ENCODE measurements around the gene PRSS53. TPM values are rescaled to one million over a fixed set of nuclear protein-coding genes. Genes with fewer than 3 reads are reported as not detected.

PRSS53 gene
- total and polyA plus RNA-seq, 10 donors = 1.6 to 6.0 (median 2.5) TPM

- intact Hi-C loops (cut with DNase I; ENCODE audit: low total_unique reads) = no loop called here
- no peaks in the 10 kb centered on the region for H3K9me3 ChIP-seq
- peak overlapping the region in 5 of 8 donors; percentile 28 to 68 (median 63) for H3K27ac ChIP-seq
- WGBS, 5 donors = 54 to 80% (median 74%) methylated on average over 4 of the region's 4 CpGs
- H3K4me1 ChIP-seq = peaks cover 0 to 61% (median 23%) of the 10 kb centered on the region in 6 donors
- H3K4me3 ChIP-seq = peak overlapping the region in 1 of 8 donors; percentile 50
- no peaks in the 10 kb centered on the region for H3K27me3 ChIP-seq (replicated peaks in 1 of 7)
- TF ChIP-seq CTCF (IDR thresholded peaks at IDR 0.05 in 8 of 11, conservative IDR thresholded peaks at IDR 0.05 in 3 of 11) = no peak
- no peak for TF ChIP-seq POLR2A (IDR thresholded peaks at IDR 0.05)
- TF ChIP-seq POLR2AphosphoS5 (IDR thresholded peaks at IDR 0.05) = no peak
- no peak for DNase-seq
- peaks cover 0 to 42% (median 27%) of the 10 kb centered on the region in 6 donors for H3K36me3 ChIP-seq
Measured at GRCh38 chr16:31064882-31065461, 23.8 kb downstream of the PRSS53 start.

- DNase-seq = no peak
- H3K27ac ChIP-seq = peak overlapping the region in 5 of 8 donors; percentile 28 to 68 (median 63)
Measured at GRCh38 chr16:31063843-31064611, 24.7 kb downstream of the PRSS53 start.

GRCh38 chr16:31063495-31063842 is 25.3 kb downstream of the PRSS53 start:
- 94 to 97% (median 96%) methylated on average over 9 of the region's 9 CpGs for WGBS, 5 donors
- intact Hi-C loops (cut with DNase I; ENCODE audit: low total_unique reads) = no loop called here
- TF ChIP-seq POLR2A (IDR thresholded peaks at IDR 0.05) = no peak
- TF ChIP-seq POLR2AphosphoS5 (IDR thresholded peaks at IDR 0.05) = no peak
- no peak for TF ChIP-seq CTCF (IDR thresholded peaks at IDR 0.05 in 8 of 11, conservative IDR thresholded peaks at IDR 0.05 in 3 of 11)
- H3K4me1 ChIP-seq = peaks cover 0 to 61% (median 23%) of the 10 kb centered on the region in 6 donors
- H3K4me3 ChIP-seq = peak overlapping the region in 1 of 8 donors; percentile 50
- DNase-seq = no peak
- peak overlapping the region in 5 of 8 donors; percentile 28 to 68 (median 63) for H3K27ac ChIP-seq
- H3K9me3 ChIP-seq = no peaks in the 10 kb centered on the region
- H3K27me3 ChIP-seq (replicated peaks in 1 of 7) = no peaks in the 10 kb centered on the region
- peaks cover 0 to 55% (median 27%) of the 10 kb centered on the region in 6 donors for H3K36me3 ChIP-seq

More at GRCh38 chr16:31063843-31064611, 24.7 kb downstream of the PRSS53 start:
- intact Hi-C loops (cut with DNase I; ENCODE audit: low total_unique reads) = no loop called here
- Histone ChIP-seq H3K4me3 (peak overlapping the region in 2 of 8 donors; percentile 7 to 50), H3K9me3 (no peaks in the 10 kb centered on the region), H3K36me3 (peaks cover 0 to 51% (median 27%) of the 10 kb centered on the region in 6 donors), H3K4me1 (peaks cover 0 to 61% (median 23%) of the 10 kb centered on the region in 6 donors), H3K27me3 (replicated peaks in 1 of 7) (no peaks in the 10 kb centered on the region)
- 69 to 88% (median 75%) methylated on average over 33 to 56 of the region's 56 CpGs for WGBS, 5 donors
- TF ChIP-seq CTCF (IDR thresholded peaks at IDR 0.05 in 8 of 11, conservative IDR thresholded peaks at IDR 0.05 in 3 of 11) (no peak), POLR2A (IDR thresholded peaks at IDR 0.05) (no peak), POLR2AphosphoS5 (IDR thresholded peaks at IDR 0.05) (peak in 2 of 3 donors; percentile 30 to 70)
